Caco-2 (cell line): ENCODE measurements around the gene NCCRP1. TPM values are rescaled to one million over a fixed set of nuclear protein-coding genes. Genes with fewer than 3 reads are reported as not detected.
A peak's percentile ranks its signal among the peaks of the same experiment; 100 is the strongest.

ENCODE experiments used
- BruUV-seq: library from RNA; stranded (reverse); fragments of 400-500 nt; replicated peaks from 2 replicates; lab custom pipeline; 2021; lab: Mats Ljungman, UMichigan
- CTCF ChIA-PET: fragments of 300-600 bp; sonication (Branson Sonifier 250); formaldehyde crosslinking; loops from one replicate; lab custom pipeline; 2022; ENCODE audit warnings: antibody characterized with exemption; lab: Charles Lee
- POLR2A ChIA-PET: fragments of 300-600 bp; sonication (Branson Sonifier 250); formaldehyde crosslinking; loops from one replicate; lab custom pipeline; 2022; ENCODE audit warnings: antibody characterized with exemption; lab: Charles Lee
- DNase-seq, 2 experiments: peaks; one replicate each; pipeline versions ENCODE4 v3.0.0 to v3.0.0-alpha.2; 2020 to 2022
- H3K27me3 ChIP-seq: replicated peaks from 2 replicates; pipeline ENCODE4 v1.6.0; 2011; ENCODE audit warnings: low read length; ENCODE audit not compliant: control insufficient read depth, insufficient read depth
- H3K36me3 ChIP-seq: 2 replicates; pipeline ENCODE4 v1.5.1; 2011; ENCODE audit warnings: low read length; ENCODE audit not compliant: control insufficient read depth, insufficient read depth
- H3K4me1 ChIP-seq: fragments of 250-450 bp; sonication (Bioruptor Pico); 2 replicates; pipeline ENCODE4 v1.5.1; 2020; ENCODE audit warnings: mild to moderate bottlenecking
- H3K4me3 ChIP-seq: 2 replicates; pipeline ENCODE4 v1.5.1; 2011; ENCODE audit warnings: low read depth, mild to moderate bottlenecking, control low read depth, low read length
- H3K9me3 ChIP-seq: fragments of 250-450 bp; sonication (Bioruptor Pico); 2 replicates; pipeline ENCODE4 v1.5.1; 2020; ENCODE audit warnings: mild to moderate bottlenecking, moderate library complexity
- H3K27ac Mint-ChIP-seq: one replicate; pipeline ENCODE4 v1.8.0; 2022; ENCODE audit warnings: mixed read lengths; ENCODE audit not compliant: unreplicated experiment
- H3K27me3 Mint-ChIP-seq: one replicate; pipeline ENCODE4 v1.8.0; 2022; ENCODE audit warnings: mixed read lengths; ENCODE audit not compliant: insufficient read depth, unreplicated experiment
- H3K36me3 Mint-ChIP-seq: one replicate; pipeline ENCODE4 v1.8.0; 2022; ENCODE audit warnings: mild to moderate bottlenecking, mixed read lengths; ENCODE audit not compliant: insufficient read depth, unreplicated experiment
- H3K4me1 Mint-ChIP-seq: one replicate; pipeline ENCODE4 v1.8.0; 2022; ENCODE audit warnings: low read depth, mixed read lengths; ENCODE audit not compliant: unreplicated experiment
- H3K4me3 Mint-ChIP-seq: one replicate; pipeline ENCODE4 v1.8.0; 2022; ENCODE audit warnings: mild to moderate bottlenecking, moderate library complexity, mixed read lengths; ENCODE audit not compliant: unreplicated experiment
- H3K9me3 Mint-ChIP-seq: one replicate; pipeline ENCODE4 v1.8.0; 2022; ENCODE audit warnings: mixed read lengths; ENCODE audit not compliant: unreplicated experiment
- CTCF ChIP-seq, 2 experiments: fragments of 200-600 bp in 1 of 2; IDR thresholded peaks; 1 replicate in 1 of 2; 2 replicates in 1 of 2; pipeline versions ENCODE4 v1.5.1 to v1.8.0; 2011 to 2022; ENCODE audit warnings: antibody characterized with exemption in 1 of 2, control low read depth in 1 of 2, inconsistent platforms in 1 of 2, low read depth in 1 of 2, low read length in 1 of 2, mild to moderate bottlenecking in 1 of 2, moderate library complexity in 1 of 2; ENCODE audit not compliant: insufficient read depth in 1 of 2, severe bottlenecking in 1 of 2, unreplicated experiment in 1 of 2
- intact Hi-C: fragments of 100-400 bp; cut with micrococcal nuclease; formaldehyde crosslinking; loops from one replicate; pipeline ENCODE4 v1.10.0; 2022; ENCODE audit not compliant: unreplicated experiment
- total RNA-seq: library from RNA; stranded (reverse); gene quantifications from 2 replicates; pipeline ENCODE4 v1.2.3, GENCODE V29; 2022

NCCRP1 gene
- total RNA-seq, 1 experiment from 2014 or later, result 0.39 TPM

- H3K4me1 ChIP-seq, result no peaks in the 10 kb centered on the region
- H3K9me3 Mint-ChIP-seq, result no peaks in the 10 kb centered on the region
- no peak overlapping the region for H3K27ac Mint-ChIP-seq
- no peak overlapping the region for H3K4me3 Mint-ChIP-seq
- peaks cover 7% of the 10 kb centered on the region for H3K4me1 Mint-ChIP-seq
- TF ChIP-seq CTCF (IDR thresholded peaks at IDR 0.05; ENCODE audit: insufficient read depth in 1 of 2, low read depth in 1 of 2, low read length in 1 of 2, severe bottlenecking in 1 of 2, unreplicated experiment in 1 of 2), result no peak
- ChIA-PET POLR2A (interaction anchor here (0.7 kb wide), 1 partner anchor 84 kb away, joined by 3 read pairs; no protein-coding TSS in a partner anchor), CTCF (interaction anchor here (0.8 to 0.9 kb wide), 2 partner anchors 19 to 212 kb away, joined by 3 read pairs; partner anchors contain the start of gene RPS16)
- no peaks in the 10 kb centered on the region for H3K9me3 ChIP-seq
- H3K36me3 ChIP-seq, result no peaks in the 10 kb centered on the region
- H3K27me3 ChIP-seq, result no peaks in the 10 kb centered on the region
- H3K4me3 ChIP-seq, result no peak overlapping the region
- no TSS peak for BruUV-seq
- H3K27me3 Mint-ChIP-seq, result no peaks in the 10 kb centered on the region
- no peaks in the 10 kb centered on the region for H3K36me3 Mint-ChIP-seq
- peak in 1 of 2 experiments; percentile 70 for DNase-seq
- intact Hi-C loops, result no loop called here
Measured at GRCh38 chr19:39223703-39224279, 27.0 kb downstream of the NCCRP1 start.

GRCh38 chr19:39224910-39225309, 28.1 kb downstream of the NCCRP1 start:
- Histone ChIP-seq H3K27me3 (no peaks in the 10 kb centered on the region), H3K4me1 (no peaks in the 10 kb centered on the region), H3K9me3 (no peaks in the 10 kb centered on the region), H3K36me3 (no peaks in the 10 kb centered on the region), H3K4me3 (no peak overlapping the region)
- no peaks in the 10 kb centered on the region for H3K36me3 Mint-ChIP-seq
- BruUV-seq, result no TSS peak
- intact Hi-C loops, result no loop called here
- ChIA-PET POLR2A (no interaction called here), CTCF (interaction anchor here (0.9 kb wide), 1 partner anchor 103 kb away, joined by 3 read pairs; no protein-coding TSS in a partner anchor)
- H3K27me3 Mint-ChIP-seq, result no peaks in the 10 kb centered on the region
- H3K4me3 Mint-ChIP-seq, result no peak overlapping the region
- DNase-seq, result no peak
- no peaks in the 10 kb centered on the region for H3K9me3 Mint-ChIP-seq
- peak; percentile 36 to 37 for TF ChIP-seq CTCF (IDR thresholded peaks at IDR 0.05; ENCODE audit: insufficient read depth in 1 of 2, low read depth in 1 of 2, low read length in 1 of 2, severe bottlenecking in 1 of 2, unreplicated experiment in 1 of 2)
- H3K27ac Mint-ChIP-seq, result no peak overlapping the region
- H3K4me1 Mint-ChIP-seq, result peaks cover 7% of the 10 kb centered on the region

- H3K4me3 ChIP-seq, result no peak overlapping the region
- H3K36me3 ChIP-seq, result no peaks in the 10 kb centered on the region
- no peak overlapping the region for H3K4me3 Mint-ChIP-seq
- ChIA-PET CTCF (no interaction called here), POLR2A (no interaction called here)
- TF ChIP-seq CTCF (IDR thresholded peaks at IDR 0.05; ENCODE audit: insufficient read depth in 1 of 2, low read depth in 1 of 2, low read length in 1 of 2, severe bottlenecking in 1 of 2, unreplicated experiment in 1 of 2), result no peak
- intact Hi-C loops, result no loop called here
- H3K36me3 Mint-ChIP-seq, result no peaks in the 10 kb centered on the region
- H3K4me1 Mint-ChIP-seq, result no peaks in the 10 kb centered on the region
- H3K27me3 ChIP-seq, result no peaks in the 10 kb centered on the region
- H3K9me3 ChIP-seq, result no peaks in the 10 kb centered on the region
- no peaks in the 10 kb centered on the region for H3K4me1 ChIP-seq
- no TSS peak for BruUV-seq
- no peak for DNase-seq
- H3K27me3 Mint-ChIP-seq, result no peaks in the 10 kb centered on the region
- no peak overlapping the region for H3K27ac Mint-ChIP-seq
- H3K9me3 Mint-ChIP-seq, result no peaks in the 10 kb centered on the region
Measured at GRCh38 chr19:39230096-39230764, 33.5 kb downstream of the NCCRP1 start.
